Retina (tissue), 1 donor: Measurements from ENCODE around the gene KCNAB1.
"Not testable (repeated sequence)": the region's sequence is repeated elsewhere in the genome, so short reads cannot be mapped to it uniquely, and the experiment has no call there.

Source experiments
- DNase-seq: peaks from one replicate; pipeline ENCODE4 v3.0.0-alpha.2; 2016

The KCNAB1 gene

GRCh38 chr3:156176629-156177210 lies 56.3 kb downstream of the KCNAB1 start:
- DNase-seq = no peak

- no peak for DNase-seq
Measured at GRCh38 chr3:156180077-156180476, 59.7 kb downstream of the KCNAB1 start.

- DNase-seq = no peak
Measured at GRCh38 chr3:156181509-156181908, 61.1 kb downstream of the KCNAB1 start.

GRCh38 chr3:156183396-156183795 lies 63.0 kb downstream of the KCNAB1 start:
- no peak for DNase-seq

GRCh38 chr3:156184156-156184555 lies 63.8 kb downstream of the KCNAB1 start:
- DNase-seq = no peak

- DNase-seq = no peak
Measured at GRCh38 chr3:156187146-156187769, 66.9 kb downstream of the KCNAB1 start.

- DNase-seq = no peak
Measured at GRCh38 chr3:156188757-156189156, 68.4 kb downstream of the KCNAB1 start.

- no peak for DNase-seq
Measured at GRCh38 chr3:156189927-156190326, 69.5 kb downstream of the KCNAB1 start.

- DNase-seq = not testable (repeated sequence)
Measured at GRCh38 chr3:156194945-156195344, 74.6 kb downstream of the KCNAB1 start.

- not testable (repeated sequence) for DNase-seq
Measured at GRCh38 chr3:156197152-156197551, 76.8 kb downstream of the KCNAB1 start.

- DNase-seq = no peak
Measured at GRCh38 chr3:156201411-156202405, 81.3 kb downstream of the KCNAB1 start.

GRCh38 chr3:156206157-156206556 lies 85.8 kb downstream of the KCNAB1 start:
- DNase-seq = no peak

GRCh38 chr3:156207802-156208685 lies 87.7 kb downstream of the KCNAB1 start:
- no peak for DNase-seq

GRCh38 chr3:156209631-156210335 lies 89.4 kb downstream of the KCNAB1 start:
- peak; percentile 26 for DNase-seq

- DNase-seq = no peak
Measured at GRCh38 chr3:156211583-156211982, 91.2 kb downstream of the KCNAB1 start.

- DNase-seq = no peak
Measured at GRCh38 chr3:156214676-156215075, 94.3 kb downstream of the KCNAB1 start.

- no peak for DNase-seq
Measured at GRCh38 chr3:156215751-156216150, 95.4 kb downstream of the KCNAB1 start.

- DNase-seq = no peak
Measured at GRCh38 chr3:156216216-156216615, 95.8 kb downstream of the KCNAB1 start.

- no peak for DNase-seq
Measured at GRCh38 chr3:156216852-156217251, 96.5 kb downstream of the KCNAB1 start.

GRCh38 chr3:156217674-156218352 lies 97.4 kb downstream of the KCNAB1 start:
- DNase-seq = no peak

GRCh38 chr3:156218353-156218744 lies 98.0 kb downstream of the KCNAB1 start:
- no peak for DNase-seq
